CD4-positive, alpha-beta T cell (primary cell): ENCODE results near the gene ITGB2. TPM values are rescaled to one million over a fixed set of nuclear protein-coding genes. Genes with fewer than 3 reads are reported as not detected.
"Not testable (repeated sequence)": the region's sequence is repeated elsewhere in the genome, so short reads cannot be mapped to it uniquely, and the experiment has no call there.

Experiments used
- ATAC-seq: fragments of 200-7000 bp; cut with Tn5 transposase; one replicate; pipeline ENCODE4 v1.10.0; 2022; ENCODE audit warnings: mild to moderate bottlenecking; ENCODE audit not compliant: poor library complexity
- CTCF ChIA-PET: fragments of 350-600 bp; sonication (Branson Sonifier 250); formaldehyde crosslinking; loops from one replicate; lab custom pipeline; 2021; ENCODE audit warnings: antibody characterized with exemption, inconsistent platforms; lab: Charles Lee
- POLR2A ChIA-PET: fragments of 350-600 bp; sonication (Branson Sonifier 250); formaldehyde crosslinking; loops from one replicate; lab custom pipeline; 2021; ENCODE audit warnings: antibody characterized with exemption, inconsistent platforms; lab: Charles Lee
- DNase-seq, 14 experiments: peaks; one replicate each; pipeline ENCODE4 v3.0.0-alpha.2; 2013 to 2020; ENCODE audit warnings: mixed read lengths in 2 of 14
- H3K27ac ChIP-seq, 2 donors: one replicate each; pipeline versions ENCODE4 v1.5.1 to v1.7.0; 2013; ENCODE audit warnings: low read length in 2 of 2, low read depth in 1 of 2, mild to moderate bottlenecking in 1 of 2
- H3K27me3 ChIP-seq, 2 experiments: 1 replicate in 1 of 2; 2 replicates in 1 of 2; pipeline versions ENCODE4 v1.6.1 to v1.7.0; 2013; ENCODE audit warnings: low read length in 2 of 2, control low read depth in 1 of 2, mild to moderate bottlenecking in 1 of 2, moderate library complexity in 1 of 2; ENCODE audit not compliant: insufficient read depth in 2 of 2, control insufficient read depth in 1 of 2
- H3K36me3 ChIP-seq: one replicate; pipeline ENCODE4 v1.6.1; 2013; ENCODE audit warnings: low read length, control low read depth; ENCODE audit not compliant: insufficient read depth
- H3K4me1 ChIP-seq: one replicate; pipeline ENCODE4 v1.6.1; 2013; ENCODE audit warnings: low read length, control low read depth; ENCODE audit not compliant: insufficient read depth
- H3K4me3 ChIP-seq: one replicate; pipeline ENCODE4 v1.5.1; 2013; ENCODE audit warnings: mild to moderate bottlenecking, low read length, moderate library complexity
- H3K9me3 ChIP-seq, 2 experiments: 1 replicate in 1 of 2; 2 replicates in 1 of 2; pipeline versions ENCODE4 v1.6.1 to v1.7.0; 2013; ENCODE audit warnings: low read length in 2 of 2, mild to moderate bottlenecking in 2 of 2, control low read depth in 1 of 2, moderate library complexity in 1 of 2; ENCODE audit not compliant: control insufficient read depth in 1 of 2, insufficient read depth in 1 of 2
- H3K27ac Mint-ChIP-seq: one replicate; pipeline ENCODE4 v1.8.0; 2020; ENCODE audit warnings: mixed read lengths
- H3K27me3 Mint-ChIP-seq: one replicate; pipeline ENCODE4 v1.8.0; 2021; ENCODE audit warnings: mixed read lengths
- H3K36me3 Mint-ChIP-seq: one replicate; pipeline ENCODE4 v1.8.0; 2021; ENCODE audit warnings: low read depth, mixed read lengths
- H3K4me1 Mint-ChIP-seq: one replicate; pipeline ENCODE4 v1.8.0; 2021; ENCODE audit warnings: low read depth, mixed read lengths
- H3K4me3 Mint-ChIP-seq: one replicate; pipeline ENCODE4 v1.8.0; 2020; ENCODE audit warnings: mild to moderate bottlenecking, mixed read lengths
- H3K9me3 Mint-ChIP-seq: one replicate; pipeline ENCODE4 v1.8.0; 2020; ENCODE audit warnings: mixed read lengths
- CTCF ChIP-seq: fragments of 200-600 bp; IDR thresholded peaks from one replicate; pipeline ENCODE4 v1.8.0; 2022; ENCODE audit warnings: antibody characterized with exemption, mild to moderate bottlenecking
- intact Hi-C, 2 experiments: fragments of 100-400 bp; cut with DNase I in 1 of 2; cut with micrococcal nuclease in 1 of 2; formaldehyde crosslinking; loops; one replicate each; pipeline versions ENCODE4 v1.15.1 to v1.9.0; 2023 to 2025; cut with DNase I, micrococcal nuclease
- total RNA-seq, 174 experiments: library from RNA in 2 of 174; stranded (reverse) in 2 of 174; gene quantifications; one replicate each; pipeline ENCODE4 v1.2.3 and lab custom pipeline; 2021 to 2026

The ITGB2 gene
- total RNA-seq, 2 experiments from 2014 or later = 283 to 284 TPM

DNA sequence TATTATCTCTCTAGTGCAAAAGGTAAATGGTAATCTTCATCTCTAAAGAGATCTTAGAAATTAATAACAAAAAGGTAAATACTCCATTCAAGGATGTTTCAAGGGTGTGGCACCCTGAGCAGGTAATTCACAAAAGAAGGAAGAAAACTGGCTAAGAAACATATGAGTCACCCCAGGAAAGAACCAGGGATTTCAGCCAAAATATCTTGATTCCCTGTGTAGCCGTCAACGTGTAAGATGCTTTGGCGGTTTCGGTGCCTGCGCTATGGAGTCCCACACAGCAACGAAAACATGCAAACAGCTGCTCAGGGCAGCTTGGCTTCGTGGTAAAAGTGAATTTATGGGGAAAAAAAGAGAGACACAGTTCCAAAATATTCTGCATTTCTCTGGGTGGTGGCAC lies 3.7 kb downstream of the ITGB2 start:
- peak overlapping the region; percentile 29 to 73 for H3K27ac ChIP-seq
- POLR2A ChIA-PET = interaction anchor here (0.7 to 10.8 kb wide), 6 partner anchors 8 to 116 kb away, joined by 4 to 362 read pairs (median 4); partner anchors contain the start of genes PTTG1IP, SLX9 and UBE2G2
- H3K4me3 ChIP-seq = peak overlapping the region; percentile 80
- H3K27me3 Mint-ChIP-seq = no peaks in the 10 kb centered on the region
- CTCF ChIA-PET = interaction anchor here (0.6 to 4.8 kb wide), 5 partner anchors 10 to 116 kb away, joined by 3 to 24 read pairs (median 6); no protein-coding TSS in a partner anchor
- no peak for TF ChIP-seq CTCF
- peak overlapping the region; percentile 93 for H3K4me3 Mint-ChIP-seq
- ATAC-seq (no peak), DNase-seq (peak in 1 of 14 experiments; percentile 45)
- H3K36me3 Mint-ChIP-seq = peaks cover 48% of the 10 kb centered on the region
- H3K4me1 ChIP-seq = peaks cover 80% of the 10 kb centered on the region
- peaks cover 78% of the 10 kb centered on the region for H3K4me1 Mint-ChIP-seq
- peaks cover 18% of the 10 kb centered on the region for H3K36me3 ChIP-seq
- peak overlapping the region; percentile 96 for H3K27ac Mint-ChIP-seq
- H3K27me3 ChIP-seq = no peaks in the 10 kb centered on the region
- H3K9me3 Mint-ChIP-seq = no peaks in the 10 kb centered on the region
- no peaks in the 10 kb centered on the region for H3K9me3 ChIP-seq
- intact Hi-C loops = no loop called here

DNA sequence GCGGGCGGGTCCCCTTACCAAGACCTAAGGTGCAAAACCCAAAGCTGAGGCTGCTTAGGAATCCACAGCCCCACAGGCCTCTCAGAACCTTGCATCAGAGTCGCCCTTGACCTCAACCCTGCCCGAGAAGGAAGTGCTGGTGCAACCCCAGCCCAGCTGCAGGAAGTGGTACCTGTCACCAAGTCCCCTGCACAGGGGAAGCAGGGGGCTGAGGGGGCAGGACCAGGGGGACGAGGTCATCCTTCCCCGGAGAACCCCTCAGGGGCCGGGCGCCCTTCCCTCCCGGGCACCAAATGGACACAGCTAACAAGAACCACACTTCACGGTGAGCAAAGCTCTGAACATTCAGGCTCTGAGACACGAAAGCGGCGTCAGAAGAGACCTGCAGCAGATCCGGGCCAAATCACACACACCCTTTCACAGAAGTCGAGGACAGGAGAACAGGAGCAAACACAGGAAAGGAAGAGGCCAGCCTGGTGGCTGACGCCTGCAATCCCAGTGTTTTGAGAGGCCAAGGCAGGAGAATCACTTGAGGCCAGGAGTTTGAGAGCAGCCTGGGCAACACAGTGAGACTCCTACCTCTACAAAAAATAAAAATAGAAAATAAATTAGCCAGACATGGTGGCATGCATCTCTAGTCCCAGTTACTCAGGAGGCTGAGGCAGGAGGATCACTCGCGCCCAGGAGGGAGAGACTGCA lies 6.4 kb downstream of the ITGB2 start:
- Mint-ChIP-seq H3K9me3 (no peaks in the 10 kb centered on the region), H3K4me3 (peak overlapping the region; percentile 93), H3K27ac (peak overlapping the region; percentile 96), H3K36me3 (peaks cover 46% of the 10 kb centered on the region), H3K27me3 (no peaks in the 10 kb centered on the region), H3K4me1 (peaks cover 80% of the 10 kb centered on the region)
- ChIA-PET CTCF (interaction anchor here (0.8 to 4.8 kb wide), 5 partner anchors 13 to 22 kb away, joined by 3 to 24 read pairs (median 3); no protein-coding TSS in a partner anchor), POLR2A (interaction anchor here (0.6 to 10.8 kb wide), 12 partner anchors 10 to 831 kb away, joined by 3 to 362 read pairs (median 4); partner anchors contain the start of genes PTTG1IP, SLX9 and UBE2G2)
- ATAC-seq = peak; percentile 19
- intact Hi-C loops = loop anchor here in 1 of 2 experiments (5.0 kb wide), 2 partner anchors 42 to 112 kb away; partner anchors contain the start of genes PTTG1IP and UBE2G2
- Histone ChIP-seq H3K27ac (peak overlapping the region; percentile 74 to 76), H3K36me3 (peaks cover 36% of the 10 kb centered on the region), H3K9me3 (no peaks in the 10 kb centered on the region), H3K4me3 (peak overlapping the region; percentile 51), H3K27me3 (no peaks in the 10 kb centered on the region), H3K4me1 (peaks cover 95% of the 10 kb centered on the region)
- TF ChIP-seq CTCF = no peak
- peak in 11 of 14 experiments; percentile 27 to 83 (median 55) for DNase-seq

GRCh38 chr21:44913425-44914175 lies 7.1 kb downstream of the ITGB2 start:
- POLR2A ChIA-PET = interaction anchor here (0.6 to 10.8 kb wide), 13 partner anchors 11 to 830 kb away, joined by 3 to 362 read pairs (median 4); partner anchors contain the start of genes PTTG1IP, SLX9 and UBE2G2
- Histone ChIP-seq H3K4me1 (peaks cover 99% of the 10 kb centered on the region), H3K36me3 (peaks cover 42% of the 10 kb centered on the region), H3K27me3 (no peaks in the 10 kb centered on the region), H3K4me3 (peak overlapping the region; percentile 51), H3K9me3 (no peaks in the 10 kb centered on the region), H3K27ac (peak overlapping the region; percentile 74 to 76)
- Mint-ChIP-seq H3K4me3 (peak overlapping the region; percentile 93), H3K27me3 (no peaks in the 10 kb centered on the region), H3K9me3 (no peaks in the 10 kb centered on the region), H3K4me1 (peaks cover 84% of the 10 kb centered on the region), H3K36me3 (peaks cover 49% of the 10 kb centered on the region), H3K27ac (peak overlapping the region; percentile 96)
- intact Hi-C loops = loop anchor here in 1 of 2 experiments (5.0 kb wide), 2 partner anchors 41 to 111 kb away; partner anchors contain the start of genes PTTG1IP and UBE2G2
- DNase-seq (no peak), ATAC-seq (no peak)
- CTCF ChIA-PET = interaction anchor here (1.2 to 4.8 kb wide), 4 partner anchors 14 to 112 kb away, joined by 3 to 24 read pairs (median 6); partner anchors contain the start of gene UBE2G2
- no peak for TF ChIP-seq CTCF

DNA sequence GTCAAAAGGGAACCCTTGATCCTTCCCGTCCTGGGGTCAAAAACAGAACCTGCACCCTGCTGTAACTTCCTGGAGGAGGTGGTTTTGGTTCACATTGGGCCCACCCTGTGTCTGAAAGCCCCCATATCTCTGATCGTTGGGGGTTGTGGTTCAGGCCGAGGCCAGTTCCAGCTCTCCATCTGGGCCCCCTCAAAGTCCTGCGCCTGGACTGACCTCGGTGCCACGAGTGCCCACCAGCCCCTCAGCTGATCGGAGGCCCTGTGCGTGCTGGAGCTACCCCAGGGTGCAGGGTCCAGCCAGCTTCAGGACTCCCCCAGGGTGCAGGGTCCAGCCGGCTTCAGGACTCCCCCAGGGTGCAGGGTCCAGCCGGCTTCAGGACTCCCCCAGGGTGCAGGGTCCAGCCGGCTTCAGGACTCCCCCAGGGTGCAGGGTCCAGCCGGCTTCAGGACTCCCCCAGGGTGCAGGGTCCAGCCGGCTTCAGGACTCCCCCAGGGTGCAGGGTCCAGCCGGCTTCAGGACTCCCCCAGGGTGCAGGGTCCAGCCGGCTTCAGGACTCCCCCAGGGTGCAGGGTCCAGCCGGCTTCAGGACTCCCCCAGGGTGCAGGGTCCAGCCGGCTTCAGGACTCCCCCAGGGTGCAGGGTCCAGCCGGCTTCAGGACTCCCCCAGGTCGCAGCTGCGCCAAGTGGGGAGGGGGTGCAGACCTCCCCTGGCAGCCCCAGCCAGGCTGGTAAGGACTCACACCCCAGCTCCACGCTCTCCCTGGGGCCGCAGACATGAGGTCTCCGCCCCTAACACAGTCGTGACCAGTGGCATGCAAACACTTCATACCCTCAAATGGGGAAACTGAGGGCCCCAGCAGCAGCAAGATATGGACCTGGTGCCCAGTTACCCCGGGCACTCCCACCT lies 7.9 kb downstream of the ITGB2 start:
- peak overlapping the region; percentile 77 to 86 for H3K27ac ChIP-seq
- H3K4me1 Mint-ChIP-seq = peaks cover 85% of the 10 kb centered on the region
- H3K9me3 Mint-ChIP-seq, H3K27me3 ChIP-seq, DNase-seq, H3K9me3 ChIP-seq, ATAC-seq, H3K27me3 Mint-ChIP-seq: not testable (repeated sequence)
- POLR2A ChIA-PET = interaction anchor here (0.9 to 10.8 kb wide), 13 partner anchors 8 to 166 kb away, joined by 3 to 362 read pairs (median 5); partner anchors contain the start of genes ITGB2, PTTG1IP and UBE2G2
- CTCF ChIA-PET = interaction anchor here (1.2 to 4.8 kb wide), 4 partner anchors 15 to 112 kb away, joined by 3 to 24 read pairs (median 6); partner anchors contain the start of gene UBE2G2
- H3K4me3 ChIP-seq = peak overlapping the region; percentile 51
- intact Hi-C loops = loop anchor here (1.0 to 5.0 kb wide), 4 partner anchors 15 to 110 kb away; partner anchors contain the start of genes PTTG1IP (in 1 of the 2) and UBE2G2 (in 1 of the 2)
- H3K36me3 Mint-ChIP-seq = peaks cover 46% of the 10 kb centered on the region
- peaks cover 98% of the 10 kb centered on the region for H3K4me1 ChIP-seq
- H3K4me3 Mint-ChIP-seq = peak overlapping the region; percentile 76
- peaks cover 39% of the 10 kb centered on the region for H3K36me3 ChIP-seq
- H3K27ac Mint-ChIP-seq = peak overlapping the region; percentile 96
